HG02884 (cell line): ENCODE measurements around the gene SRBD1.
"Not testable (repeated sequence)": the region's sequence is repeated elsewhere in the genome, so short reads cannot be mapped to it uniquely, and the experiment has no call there.

Source experiments
- ATAC-seq: cut with Tn5 transposase; IDR thresholded peaks from one replicate; pipeline ENCODE4 v1.9.1; 2021; ENCODE audit warnings: mild to moderate bottlenecking, moderate library complexity; ENCODE audit not compliant: unreplicated experiment

The SRBD1 gene

DNA sequence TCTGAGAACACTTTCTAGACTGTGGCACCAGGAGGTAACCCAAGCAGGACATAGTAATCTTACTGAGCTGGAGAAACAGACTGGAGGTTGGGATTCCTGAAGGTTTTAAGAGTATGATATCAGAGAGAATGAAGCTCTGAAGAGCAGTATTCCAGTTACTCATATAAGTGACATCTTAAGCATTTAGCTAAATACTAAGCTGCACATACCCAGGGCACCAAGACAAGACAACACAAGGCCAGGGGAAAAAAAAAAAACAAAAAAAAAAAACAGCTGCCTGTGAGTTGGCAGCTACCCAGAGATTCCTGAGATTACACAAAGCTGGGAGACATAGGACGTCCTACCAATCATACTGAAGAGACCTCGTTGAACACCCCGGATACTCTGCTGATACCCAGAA lies 175.8 kb downstream of the SRBD1 start:
- no peak for ATAC-seq

- no peak for ATAC-seq
Observed at GRCh38 chr2:45433363-45433762, 177.7 kb downstream of the SRBD1 start.

GRCh38 chr2:45432406-45432805 lies 178.7 kb downstream of the SRBD1 start:
- ATAC-seq = no peak

DNA sequence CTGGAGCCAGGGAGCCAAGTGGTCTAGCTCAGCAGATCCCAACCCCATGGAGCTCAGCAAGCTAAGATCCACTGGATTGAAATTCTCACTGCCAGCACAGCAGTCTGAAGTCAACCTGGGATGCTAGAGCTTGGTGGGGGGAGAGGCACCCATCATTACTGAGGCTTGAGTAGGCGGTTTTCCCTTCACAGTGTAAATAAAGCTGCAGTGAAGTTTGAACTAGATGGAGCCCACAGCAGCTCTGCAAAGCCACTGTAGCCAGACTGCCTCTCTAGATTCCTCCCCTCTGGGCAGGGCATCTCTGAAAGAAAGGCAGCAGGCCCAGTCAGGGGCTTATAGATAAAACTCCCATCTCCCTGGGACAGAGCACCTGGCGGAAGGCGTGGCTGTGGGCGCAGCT lies 185.0 kb downstream of the SRBD1 start:
- not testable (repeated sequence) for ATAC-seq

DNA sequence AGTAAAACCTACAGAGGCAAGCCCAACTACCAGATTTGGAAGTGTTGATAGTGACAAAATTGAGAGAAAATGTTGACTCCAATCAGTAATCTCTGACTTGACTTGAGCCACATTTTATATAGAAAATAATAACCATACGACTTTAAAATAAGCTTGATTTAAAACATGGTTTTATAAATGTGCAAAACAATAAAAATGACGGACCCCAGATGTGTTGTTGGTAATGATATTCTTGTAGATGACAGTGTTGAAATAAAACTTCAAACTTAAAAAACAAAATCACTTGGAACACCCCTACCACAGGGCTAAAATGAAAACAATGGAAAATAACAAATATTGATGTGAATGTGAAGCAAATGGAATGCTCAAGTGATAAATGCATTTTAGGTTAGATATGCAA lies 188.1 kb downstream of the SRBD1 start:
- no peak for ATAC-seq

DNA sequence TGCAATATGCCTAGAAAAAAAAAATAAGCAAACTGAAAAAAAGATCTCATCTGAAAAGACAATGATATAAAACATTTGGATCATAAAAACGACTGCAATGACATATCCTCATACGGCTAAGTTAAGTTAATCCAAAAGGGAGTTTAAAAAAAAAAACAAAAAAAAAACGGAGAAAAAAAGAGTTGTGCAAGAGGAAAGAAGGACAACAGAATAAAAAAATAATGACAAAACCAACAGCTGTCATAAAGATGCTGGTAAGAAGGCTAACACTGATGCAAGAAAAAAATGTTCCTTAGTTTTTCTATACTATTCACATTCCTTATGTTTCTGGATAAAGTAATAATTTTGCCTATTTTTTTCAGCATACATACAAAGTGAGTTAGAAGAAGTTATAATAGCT lies 192.5 kb downstream of the SRBD1 start:
- no peak for ATAC-seq

DNA sequence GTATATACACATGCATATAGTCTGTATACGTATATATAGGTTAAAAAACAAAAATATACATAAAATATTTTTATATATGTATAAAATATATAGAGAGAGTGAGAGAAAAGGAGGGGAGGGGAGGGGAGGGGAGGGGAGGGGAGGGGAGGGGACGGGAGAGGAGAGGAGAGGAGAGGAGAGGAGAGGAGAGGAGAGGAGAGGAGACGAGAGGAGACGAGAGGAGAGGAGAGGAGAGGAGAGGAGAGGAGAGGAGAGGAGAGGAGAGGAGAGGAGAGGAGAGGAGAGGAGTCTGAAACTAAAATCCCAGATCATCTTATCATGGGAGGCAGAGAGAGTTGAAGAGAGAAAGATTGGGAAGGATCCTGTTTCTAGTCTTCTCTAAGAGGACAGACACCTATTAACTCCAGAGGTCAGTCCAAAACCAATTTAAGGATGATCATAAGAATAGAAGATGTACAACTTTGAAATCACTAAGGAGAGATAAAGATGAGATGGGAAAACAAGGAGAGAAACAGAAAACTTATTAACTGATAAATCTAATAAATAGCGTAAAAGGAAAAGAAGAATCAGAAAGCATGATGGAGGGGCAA lies 195.4 kb downstream of the SRBD1 start:
- no peak for ATAC-seq

DNA sequence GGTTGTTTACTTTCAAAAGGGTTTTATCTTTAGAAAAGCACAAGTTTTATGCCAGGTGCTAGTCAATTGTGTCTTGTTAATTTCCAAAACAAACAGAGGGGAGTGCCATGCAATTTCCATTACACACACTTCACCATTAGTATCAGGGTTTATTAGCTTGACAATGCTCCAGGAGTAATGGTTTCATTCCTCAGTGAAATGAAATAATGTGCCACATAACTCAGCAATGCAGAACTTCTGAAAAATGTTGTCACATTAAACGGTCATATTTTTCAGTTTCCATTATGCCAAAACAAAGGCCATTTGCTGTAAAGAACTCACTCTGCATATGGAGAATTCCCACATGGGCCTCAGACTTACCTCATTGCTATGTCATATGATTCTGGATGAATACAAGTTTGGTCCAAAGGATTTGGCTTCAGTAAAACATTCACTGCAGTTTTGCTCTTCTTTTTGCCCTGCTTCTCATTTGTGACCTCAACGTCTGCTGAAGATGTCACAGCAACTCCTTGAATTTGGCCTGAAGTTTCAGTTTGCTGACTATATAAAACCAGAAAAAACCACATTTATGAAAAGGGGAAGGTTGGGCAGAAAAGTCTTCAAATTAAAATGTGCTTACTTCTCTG lies 198.2 kb downstream of the SRBD1 start:
- no peak for ATAC-seq

- no peak for ATAC-seq
Observed at GRCh38 chr2:45409677-45410076, 201.4 kb downstream of the SRBD1 start.

GRCh38 chr2:45406621-45407020 lies 204.4 kb downstream of the SRBD1 start:
- no peak for ATAC-seq

- no peak for ATAC-seq
Observed at GRCh38 chr2:45404807-45405297, 206.2 kb downstream of the SRBD1 start.

DNA sequence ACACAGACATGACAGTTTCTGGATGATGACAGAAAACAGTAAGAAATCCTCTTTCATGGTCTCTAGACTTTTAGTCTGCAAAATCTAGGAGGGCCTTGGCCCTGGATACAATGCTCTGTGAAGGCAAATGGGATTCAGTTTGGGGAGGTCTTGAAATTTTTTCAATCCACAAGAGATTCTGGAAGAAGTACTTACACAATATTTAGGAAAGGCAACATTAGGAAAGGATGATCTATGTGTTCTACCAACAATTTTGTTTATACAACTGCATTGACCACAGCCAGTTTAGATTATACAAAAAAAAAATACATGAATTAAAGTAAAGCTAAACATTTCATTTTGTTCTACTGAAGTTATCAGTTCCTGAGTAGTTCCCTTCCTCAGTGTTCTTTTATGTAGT lies 208.0 kb downstream of the SRBD1 start:
- no peak for ATAC-seq

GRCh38 chr2:45401431-45401922 lies 209.6 kb downstream of the SRBD1 start:
- ATAC-seq = no peak

DNA sequence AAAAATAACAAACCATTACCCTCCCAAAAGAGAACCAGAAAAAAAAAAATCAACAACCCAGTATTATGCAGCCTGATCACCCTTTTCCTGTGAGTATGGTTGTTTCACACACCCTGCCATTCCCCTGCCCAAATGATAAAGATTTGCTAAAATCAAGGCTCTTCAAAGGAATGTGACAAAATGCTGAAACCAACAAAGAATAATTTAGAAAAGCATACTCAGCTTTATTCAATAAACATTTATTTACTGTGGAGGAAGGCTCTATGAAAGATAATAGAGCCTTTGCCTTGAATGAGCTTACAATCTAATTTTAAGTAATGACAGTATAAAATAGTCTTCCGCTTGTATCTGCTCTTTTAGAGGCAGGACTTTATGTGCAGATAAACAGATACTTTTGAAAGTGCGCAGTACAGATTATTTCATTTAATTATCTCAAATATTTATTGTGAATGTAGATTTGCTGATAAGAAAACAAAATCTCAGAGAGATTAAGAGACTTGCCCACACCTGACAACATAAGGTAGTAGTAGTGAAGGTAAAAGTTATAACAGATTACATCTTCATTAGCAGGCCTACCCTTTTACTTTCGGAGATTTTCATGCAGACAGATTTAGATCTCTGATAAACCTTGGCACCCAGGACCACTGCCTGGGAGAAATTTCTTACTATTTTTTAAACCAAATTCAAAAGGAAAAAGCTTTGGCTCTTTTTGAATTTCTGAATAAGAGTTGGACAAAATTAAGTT lies 211.9 kb downstream of the SRBD1 start:
- ATAC-seq = no peak

DNA sequence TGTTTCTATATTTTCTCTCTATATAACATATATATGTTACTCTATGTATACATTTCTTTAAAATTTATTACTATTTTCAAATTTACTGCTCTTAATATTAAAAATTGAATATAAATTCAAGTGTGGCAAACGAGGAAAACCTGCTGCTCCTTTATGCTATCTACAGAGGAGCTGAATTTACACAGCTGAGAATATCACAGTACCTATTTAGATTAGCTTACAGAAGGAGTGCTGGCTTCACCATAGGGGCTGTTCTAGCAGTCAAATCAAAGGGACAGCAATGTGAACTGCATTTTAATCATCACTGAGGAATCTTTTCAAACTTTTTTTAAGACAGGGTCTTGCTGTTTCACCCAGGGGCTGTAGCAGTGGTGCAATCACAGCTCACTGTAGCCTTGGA lies 213.8 kb downstream of the SRBD1 start:
- ATAC-seq = no peak

GRCh38 chr2:45396671-45397070 lies 214.4 kb downstream of the SRBD1 start:
- ATAC-seq = no peak

DNA sequence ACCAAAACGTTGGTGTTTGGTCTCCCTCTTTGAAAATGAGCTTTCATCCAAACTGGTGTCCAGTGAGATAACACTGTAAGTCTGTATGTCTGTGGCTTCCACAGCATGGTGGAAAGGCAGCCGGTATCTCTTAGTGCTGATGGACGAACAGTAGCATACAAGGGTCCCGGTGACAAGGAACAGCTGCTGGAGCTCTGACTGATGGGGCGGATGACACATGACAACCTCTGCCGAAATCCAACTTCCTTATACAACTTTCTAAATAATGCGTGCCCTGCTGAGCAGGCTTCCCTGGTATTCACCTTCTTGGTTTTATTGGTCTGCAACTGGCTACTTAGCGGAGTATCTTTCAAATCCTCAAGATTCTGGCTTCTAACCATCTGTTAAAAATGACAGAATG lies 216.2 kb downstream of the SRBD1 start:
- ATAC-seq = no peak

DNA sequence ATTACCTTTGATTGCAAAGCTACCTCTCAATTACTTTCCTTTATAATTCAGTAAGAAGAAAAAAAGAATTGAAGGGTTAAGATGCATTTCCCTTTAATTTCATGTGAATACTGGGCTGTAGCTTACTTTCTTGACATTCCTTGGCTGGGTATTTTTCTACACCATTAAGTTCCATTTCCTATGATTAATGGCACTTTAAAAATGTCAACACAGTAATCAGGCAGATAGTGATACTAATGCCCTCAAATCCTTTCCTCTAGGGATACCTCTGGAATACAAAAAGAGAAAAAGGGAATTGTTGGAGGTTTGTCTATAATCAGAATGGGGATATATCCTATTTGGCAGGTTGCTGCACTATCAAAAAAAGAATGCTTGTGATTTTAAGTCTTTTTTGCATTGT lies 216.9 kb downstream of the SRBD1 start:
- ATAC-seq = no peak

DNA sequence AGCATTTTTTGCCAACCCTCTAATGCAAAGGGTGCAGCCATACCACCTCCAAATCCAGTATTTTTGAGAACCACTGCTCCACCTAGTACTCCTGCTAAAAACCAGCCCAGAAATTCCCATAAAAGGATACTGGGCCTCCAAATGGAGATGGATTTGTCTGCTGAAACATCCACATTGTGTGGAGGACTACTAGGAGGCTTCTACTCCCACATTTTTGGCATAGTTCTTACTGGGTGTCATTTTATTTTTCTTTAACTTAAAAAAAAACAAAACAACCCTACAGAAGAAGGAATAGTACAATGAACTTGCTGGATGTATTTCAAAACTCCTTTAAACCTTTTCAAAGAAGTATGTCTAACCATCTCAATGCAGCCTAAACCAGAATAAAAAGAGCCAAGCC lies 219.2 kb downstream of the SRBD1 start:
- ATAC-seq = no peak

DNA sequence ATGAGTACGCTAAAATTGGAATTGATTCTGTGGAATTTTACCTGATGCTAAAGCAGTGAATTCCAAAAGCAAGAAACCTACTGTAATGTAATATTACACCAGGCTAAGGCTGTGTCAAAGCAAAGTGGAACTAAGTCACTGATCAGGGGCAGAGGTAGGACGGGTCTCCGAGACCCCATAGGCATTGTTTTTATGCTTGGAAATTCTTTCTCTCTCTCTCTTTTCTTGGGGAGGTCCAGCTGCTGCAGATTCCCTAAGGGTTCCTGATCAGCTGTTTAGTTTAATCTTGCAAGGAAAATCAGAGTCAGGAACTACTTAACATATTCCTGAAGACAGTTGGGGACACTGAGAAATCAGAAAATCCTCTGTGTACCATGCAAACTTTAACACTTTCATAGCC lies 220.2 kb downstream of the SRBD1 start:
- ATAC-seq = no peak

- ATAC-seq = no peak
Observed at GRCh38 chr2:45390441-45390840, 220.6 kb downstream of the SRBD1 start.

- ATAC-seq = no peak
Observed at GRCh38 chr2:45388541-45389100, 222.4 kb downstream of the SRBD1 start.
